GM12873 (cell line): ENCODE measurements around the gene KCNK15.

Experiments
- TF ChIP-seq, protein P1 (sequence below): IDR thresholded peaks from 2 replicates; pipeline ENCODE4 v1.5.1; 2012; ENCODE audit warnings: low read depth, mild to moderate bottlenecking, moderate library complexity, low read length, control low read depth; ENCODE audit not compliant: insufficient read depth; ENCODE audit errors: missing control alignments

The KCNK15 gene

DNA sequence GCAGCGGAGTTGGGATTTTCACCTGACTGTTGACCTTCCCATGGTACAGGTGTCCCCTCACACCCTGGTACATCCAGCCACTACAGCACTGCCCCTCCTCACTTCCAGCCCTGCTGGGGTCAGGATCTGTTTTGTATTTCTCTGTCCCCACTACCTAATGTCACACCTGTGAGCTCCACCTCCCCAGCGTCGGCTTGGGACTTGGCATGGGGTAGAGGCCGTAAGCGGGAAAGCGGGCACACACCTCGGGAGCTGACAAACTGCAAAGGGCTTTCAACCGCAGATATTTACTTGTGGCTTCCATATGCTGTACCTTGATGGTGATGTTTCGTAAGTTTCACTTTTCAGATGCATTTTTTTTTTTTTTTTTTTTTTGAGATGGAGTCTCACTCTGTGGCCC lies 35.9 kb upstream of the KCNK15 start:
- TF ChIP-seq, protein P1, sequence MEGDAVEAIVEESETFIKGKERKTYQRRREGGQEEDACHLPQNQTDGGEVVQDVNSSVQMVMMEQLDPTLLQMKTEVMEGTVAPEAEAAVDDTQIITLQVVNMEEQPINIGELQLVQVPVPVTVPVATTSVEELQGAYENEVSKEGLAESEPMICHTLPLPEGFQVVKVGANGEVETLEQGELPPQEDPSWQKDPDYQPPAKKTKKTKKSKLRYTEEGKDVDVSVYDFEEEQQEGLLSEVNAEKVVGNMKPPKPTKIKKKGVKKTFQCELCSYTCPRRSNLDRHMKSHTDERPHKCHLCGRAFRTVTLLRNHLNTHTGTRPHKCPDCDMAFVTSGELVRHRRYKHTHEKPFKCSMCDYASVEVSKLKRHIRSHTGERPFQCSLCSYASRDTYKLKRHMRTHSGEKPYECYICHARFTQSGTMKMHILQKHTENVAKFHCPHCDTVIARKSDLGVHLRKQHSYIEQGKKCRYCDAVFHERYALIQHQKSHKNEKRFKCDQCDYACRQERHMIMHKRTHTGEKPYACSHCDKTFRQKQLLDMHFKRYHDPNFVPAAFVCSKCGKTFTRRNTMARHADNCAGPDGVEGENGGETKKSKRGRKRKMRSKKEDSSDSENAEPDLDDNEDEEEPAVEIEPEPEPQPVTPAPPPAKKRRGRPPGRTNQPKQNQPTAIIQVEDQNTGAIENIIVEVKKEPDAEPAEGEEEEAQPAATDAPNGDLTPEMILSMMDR: no peak

DNA sequence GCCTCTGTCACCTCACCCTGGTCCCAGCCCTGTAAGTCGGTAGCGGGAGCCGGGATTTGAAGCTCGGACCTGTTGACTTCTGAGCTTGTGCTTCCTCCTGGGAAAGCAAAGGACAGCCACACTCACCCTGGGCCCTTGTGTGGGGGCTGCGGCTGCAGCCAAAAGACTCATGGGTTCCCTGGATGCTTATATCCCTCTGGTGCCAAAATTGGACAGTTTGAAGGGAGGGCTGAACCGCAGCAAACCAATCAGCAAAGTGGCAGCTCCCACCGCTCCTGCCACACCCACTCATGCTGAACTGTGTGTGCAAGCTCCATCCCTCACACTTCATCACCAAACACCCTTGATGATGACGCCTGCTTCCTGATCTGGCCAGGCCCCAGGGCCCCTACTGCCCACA lies 34.4 kb upstream of the KCNK15 start:
- TF ChIP-seq, protein P1: no peak

DNA sequence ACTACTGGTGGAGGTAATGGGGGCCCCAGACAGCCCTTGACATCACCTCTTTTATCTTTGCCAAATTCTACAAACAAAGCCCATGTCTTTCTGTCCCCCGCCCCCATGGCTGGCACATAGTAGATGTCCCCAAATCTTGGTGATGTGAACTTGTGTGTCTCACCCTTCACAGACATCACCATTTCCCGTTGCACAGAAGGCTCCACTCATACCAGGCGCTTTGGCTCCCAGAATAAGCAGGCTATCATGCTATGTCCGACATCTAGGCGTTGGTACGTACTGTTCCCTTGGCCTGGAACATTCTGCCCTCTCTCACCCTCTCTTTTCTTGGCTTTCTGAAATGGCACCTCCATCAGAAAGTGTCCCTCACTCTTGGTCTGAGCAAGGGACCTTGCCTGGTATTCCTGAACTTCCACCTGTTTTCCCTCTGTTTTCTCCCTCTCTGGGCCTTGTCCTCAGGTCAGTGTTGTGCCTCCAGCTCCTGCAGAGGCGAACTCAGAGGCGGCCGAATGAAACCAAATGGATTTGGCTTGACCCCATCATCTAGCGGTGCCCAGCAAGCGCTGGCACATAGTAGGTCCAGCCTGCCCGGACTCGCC lies 31.5 kb upstream of the KCNK15 start:
- TF ChIP-seq, protein P1: no peak

DNA sequence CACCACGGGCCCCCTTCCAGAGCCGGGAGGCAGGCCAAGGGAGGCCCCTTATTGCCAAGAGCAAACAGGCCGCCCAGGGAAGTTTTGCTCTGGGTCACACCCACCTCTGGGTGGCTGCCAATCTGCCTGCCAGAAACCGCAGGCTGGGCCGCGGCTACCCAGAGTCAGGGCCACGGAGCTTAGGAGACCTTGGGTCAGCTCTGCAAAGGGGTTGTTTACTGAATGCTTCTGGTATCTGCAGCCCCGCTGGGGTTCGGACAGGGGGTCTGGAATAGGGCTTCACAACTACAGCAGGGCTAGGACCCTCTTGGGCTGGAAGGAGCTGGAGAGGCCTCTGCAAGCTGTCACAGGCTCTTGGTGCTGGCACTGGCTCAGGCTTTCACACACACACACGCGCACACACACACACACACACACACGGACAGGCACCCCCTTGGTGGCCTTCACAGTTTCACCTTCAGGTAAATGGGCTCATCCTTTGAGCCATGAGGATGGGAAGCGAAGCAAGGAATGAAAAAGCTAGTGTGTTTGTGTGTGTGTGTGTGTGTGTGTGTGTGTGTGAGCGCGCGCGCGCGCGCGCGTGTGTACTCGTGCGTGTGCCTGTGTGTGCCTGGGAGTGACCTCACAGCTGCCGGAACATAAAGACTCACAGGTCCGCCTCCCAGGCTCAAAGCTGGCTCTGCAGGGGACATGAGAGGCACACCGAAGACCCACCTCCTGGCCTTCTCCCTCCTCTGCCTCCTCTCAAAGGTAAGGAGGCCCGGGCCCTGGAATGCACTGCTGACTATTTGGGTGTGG lies 30.8 kb upstream of the KCNK15 start, which contains the start of gene CCN5:
TSS of gene CCN5 (plus strand) at position 669 of the 798 bp plus-strand sequence. CDS start at position 691, 22 bp downstream.
- TF ChIP-seq, protein P1: no peak

DNA sequence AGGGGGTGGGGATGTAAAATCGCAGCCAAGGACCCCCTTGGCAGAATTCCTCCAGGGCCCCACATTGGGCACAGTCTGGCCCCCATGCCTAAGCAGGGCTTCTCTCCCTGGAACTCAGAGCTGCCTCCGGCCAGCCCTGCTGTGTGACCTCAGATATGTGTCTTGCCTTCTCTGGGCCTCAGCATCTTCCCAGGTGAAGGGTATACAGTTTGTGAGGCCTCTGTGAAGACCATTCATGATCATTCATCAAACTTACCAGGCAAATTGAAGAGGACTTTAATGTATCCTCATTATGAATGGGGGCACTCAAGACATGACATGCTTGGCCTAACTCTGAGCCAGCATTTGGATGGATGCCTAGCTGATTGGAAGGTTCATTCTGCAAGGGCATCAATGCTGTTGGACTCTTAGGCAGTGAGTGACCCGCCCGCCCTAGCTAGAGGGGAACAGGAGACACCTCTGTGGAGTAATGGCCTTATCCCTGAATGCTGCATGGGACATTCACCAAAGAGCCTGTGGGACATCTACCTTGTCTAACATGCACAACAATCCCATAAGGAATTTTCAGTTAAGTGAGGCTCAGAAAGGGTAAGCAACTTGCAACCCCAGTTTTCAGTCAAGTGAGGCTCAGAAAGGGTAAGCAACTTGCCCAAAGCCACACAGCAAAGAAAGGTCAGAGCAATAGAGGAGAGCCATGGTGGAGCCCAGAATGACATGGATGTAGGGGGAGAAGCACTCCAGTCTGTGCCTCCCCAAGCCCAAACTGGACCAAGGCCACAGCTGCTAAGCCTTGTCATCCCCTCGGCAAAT lies 30.0 kb upstream of the KCNK15 start:
- TF ChIP-seq, protein P1: no peak

DNA sequence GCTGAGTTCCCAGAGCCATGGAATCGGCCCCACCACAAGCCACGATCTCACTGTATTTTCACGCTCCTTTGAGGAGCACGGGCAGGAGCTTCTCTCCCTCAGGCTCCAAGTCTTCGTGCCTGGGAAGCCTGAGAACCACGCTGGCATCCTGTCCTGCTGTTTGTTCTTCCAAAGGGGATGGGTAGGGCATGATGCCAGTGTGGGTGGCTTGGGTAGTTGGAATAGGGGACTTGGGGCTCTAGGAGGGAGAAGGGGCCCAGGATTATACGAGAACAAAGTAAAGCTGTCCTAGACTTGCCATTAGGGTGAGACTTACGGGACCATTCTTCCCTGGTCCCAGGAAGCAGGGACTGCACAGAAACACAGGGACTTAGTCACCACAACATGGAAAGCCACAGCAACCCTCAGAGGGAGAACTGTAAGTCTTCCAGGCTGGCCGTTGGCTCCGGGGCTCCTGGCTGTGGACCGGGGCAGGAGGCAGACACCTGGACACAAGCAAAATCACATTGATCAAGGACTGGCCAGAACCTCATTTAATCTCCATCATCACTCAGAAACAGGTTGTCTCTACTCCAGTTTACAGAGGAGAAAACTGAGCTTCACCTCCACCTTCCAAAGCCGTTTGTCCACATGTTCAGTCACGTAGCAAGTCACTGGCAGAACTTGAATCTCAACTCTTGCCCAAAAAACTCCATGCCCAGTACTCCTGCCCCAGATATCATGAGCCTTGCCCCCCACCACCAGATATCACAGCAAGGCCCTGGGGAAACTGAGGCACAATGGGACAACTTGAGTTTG lies 29.2 kb upstream of the KCNK15 start:
- TF ChIP-seq, protein P1: no peak
